ENCODE results near the gene PPEF1. TPM values are rescaled to one million over a fixed set of nuclear protein-coding genes. Genes with fewer than 3 reads are reported as not detected.

The PPEF1 gene
- total RNA-seq, 2 experiments from 2014 or later, result not detected

- Histone ChIP-seq H3K79me2 (ENCODE audit: insufficient read depth, low read depth, low read length) (no peaks in the 10 kb centered on the region), H3K4me2 (ENCODE audit: low read length) (no peak overlapping the region), H3K27ac (ENCODE audit: low read depth, low read length, poor library complexity, severe bottlenecking) (no peak overlapping the region), H3K4me3 (ENCODE audit: low read depth, low read length, poor library complexity, severe bottlenecking) (no peak overlapping the region), H2AFZ (ENCODE audit: low read length) (no peak overlapping the region), H3K9me2 (ENCODE audit: insufficient read depth, low read length) (no peaks in the 10 kb centered on the region), H3K4me1 (ENCODE audit: insufficient read depth, low read length, poor library complexity, severe bottlenecking) (no peaks in the 10 kb centered on the region), H3K36me3 (ENCODE audit: insufficient read depth, low read length) (no peaks in the 10 kb centered on the region), H3K9me3 (ENCODE audit: low read length) (no peaks in the 10 kb centered on the region), H4K20me1 (ENCODE audit: insufficient read depth, low read length) (no peaks in the 10 kb centered on the region)
- no peak for DNase-seq (ENCODE audit: low spot score)
- no TSS peak for BruUV-seq (replicated peaks)
- intact Hi-C loops (cut with micrococcal nuclease; ENCODE audit: unreplicated experiment), result loop anchor here (10.0 kb wide), 2 partner anchors 252 to 308 kb away; partner anchors contain the start of genes CDKL5 and PHKA2
- ChIA-PET CTCF (ENCODE audit: unreplicated experiment) (no interaction called here), POLR2A (interaction anchor here (1.0 kb wide), 1 partner anchor 309 kb away, joined by 4 read pairs; no protein-coding TSS in a partner anchor)
- TF ChIP-seq EZH2phosphoT487 (IDR thresholded peaks at IDR 0.05; ENCODE audit: borderline replicate concordance, low read depth, low read length), result no peak
- TF ChIP-seq, protein P1, sequence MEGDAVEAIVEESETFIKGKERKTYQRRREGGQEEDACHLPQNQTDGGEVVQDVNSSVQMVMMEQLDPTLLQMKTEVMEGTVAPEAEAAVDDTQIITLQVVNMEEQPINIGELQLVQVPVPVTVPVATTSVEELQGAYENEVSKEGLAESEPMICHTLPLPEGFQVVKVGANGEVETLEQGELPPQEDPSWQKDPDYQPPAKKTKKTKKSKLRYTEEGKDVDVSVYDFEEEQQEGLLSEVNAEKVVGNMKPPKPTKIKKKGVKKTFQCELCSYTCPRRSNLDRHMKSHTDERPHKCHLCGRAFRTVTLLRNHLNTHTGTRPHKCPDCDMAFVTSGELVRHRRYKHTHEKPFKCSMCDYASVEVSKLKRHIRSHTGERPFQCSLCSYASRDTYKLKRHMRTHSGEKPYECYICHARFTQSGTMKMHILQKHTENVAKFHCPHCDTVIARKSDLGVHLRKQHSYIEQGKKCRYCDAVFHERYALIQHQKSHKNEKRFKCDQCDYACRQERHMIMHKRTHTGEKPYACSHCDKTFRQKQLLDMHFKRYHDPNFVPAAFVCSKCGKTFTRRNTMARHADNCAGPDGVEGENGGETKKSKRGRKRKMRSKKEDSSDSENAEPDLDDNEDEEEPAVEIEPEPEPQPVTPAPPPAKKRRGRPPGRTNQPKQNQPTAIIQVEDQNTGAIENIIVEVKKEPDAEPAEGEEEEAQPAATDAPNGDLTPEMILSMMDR (conservative IDR thresholded peaks at IDR 0.05; ENCODE audit: low read length), result no peak
Measured at GRCh38 chrX:18676470-18676869, 31.0 kb upstream of the PPEF1 start.

GRCh38 chrX:18677161-18677869, 30.1 kb upstream of the PPEF1 start:
- no peak for TF ChIP-seq EZH2phosphoT487 (IDR thresholded peaks at IDR 0.05; ENCODE audit: borderline replicate concordance, low read depth, low read length)
- TF ChIP-seq, protein P1 (conservative IDR thresholded peaks at IDR 0.05; ENCODE audit: low read length), result no peak
- intact Hi-C loops (cut with micrococcal nuclease; ENCODE audit: unreplicated experiment), result loop anchor here (10.0 kb wide), 2 partner anchors 253 to 307 kb away; partner anchors contain the start of genes CDKL5 and PHKA2
- H3K4me1 ChIP-seq (ENCODE audit: insufficient read depth, low read length, poor library complexity, severe bottlenecking), result no peaks in the 10 kb centered on the region
- H3K4me2 ChIP-seq (ENCODE audit: low read length), result no peak overlapping the region
- no peaks in the 10 kb centered on the region for H3K79me2 ChIP-seq (ENCODE audit: insufficient read depth, low read depth, low read length)
- no peak overlapping the region for H3K27ac ChIP-seq (ENCODE audit: low read depth, low read length, poor library complexity, severe bottlenecking)
- BruUV-seq (replicated peaks), result no TSS peak
- POLR2A ChIA-PET, result interaction anchor here (0.6 kb wide), 1 partner anchor 998 kb away, joined by 3 read pairs; no protein-coding TSS in a partner anchor
- CTCF ChIA-PET (ENCODE audit: unreplicated experiment), result no interaction called here
- no peak overlapping the region for H3K4me3 ChIP-seq (ENCODE audit: low read depth, low read length, poor library complexity, severe bottlenecking)
- no peaks in the 10 kb centered on the region for H3K9me3 ChIP-seq (ENCODE audit: low read length)
- no peaks in the 10 kb centered on the region for H3K36me3 ChIP-seq (ENCODE audit: insufficient read depth, low read length)
- no peak for DNase-seq (ENCODE audit: low spot score)
- H3K9me2 ChIP-seq (ENCODE audit: insufficient read depth, low read length), result no peaks in the 10 kb centered on the region
- no peaks in the 10 kb centered on the region for H4K20me1 ChIP-seq (ENCODE audit: insufficient read depth, low read length)
- H2AFZ ChIP-seq (ENCODE audit: low read length), result no peak overlapping the region

DNA sequence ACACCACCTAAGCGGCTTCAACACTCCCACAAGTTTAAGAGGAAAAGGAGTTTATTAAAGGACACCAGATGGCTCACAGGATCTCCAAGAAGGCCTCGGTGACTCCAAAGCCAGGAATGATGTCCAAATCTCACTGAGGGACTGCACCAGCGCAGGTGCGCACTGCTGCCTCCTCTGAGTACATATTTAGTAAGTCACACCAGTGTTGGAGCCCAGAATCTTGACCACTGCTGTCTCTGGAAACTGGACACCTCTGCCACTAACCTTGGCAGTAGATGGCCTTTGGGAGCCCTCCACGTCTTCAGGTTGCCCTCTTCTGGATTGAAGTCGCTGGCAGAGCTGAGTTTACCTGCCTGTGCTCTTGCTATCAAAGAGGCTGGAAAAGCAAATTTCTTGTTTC, 25.4 kb upstream of the PPEF1 start:
- Histone ChIP-seq H4K20me1 (ENCODE audit: insufficient read depth, low read length) (no peaks in the 10 kb centered on the region), H3K4me2 (ENCODE audit: low read length) (no peak overlapping the region), H3K4me1 (ENCODE audit: insufficient read depth, low read length, poor library complexity, severe bottlenecking) (no peaks in the 10 kb centered on the region), H3K9me2 (ENCODE audit: insufficient read depth, low read length) (no peaks in the 10 kb centered on the region), H2AFZ (ENCODE audit: low read length) (no peak overlapping the region), H3K4me3 (ENCODE audit: low read depth, low read length, poor library complexity, severe bottlenecking) (no peak overlapping the region), H3K9me3 (ENCODE audit: low read length) (no peaks in the 10 kb centered on the region), H3K27ac (ENCODE audit: low read depth, low read length, poor library complexity, severe bottlenecking) (no peak overlapping the region), H3K79me2 (ENCODE audit: insufficient read depth, low read depth, low read length) (no peaks in the 10 kb centered on the region), H3K36me3 (ENCODE audit: insufficient read depth, low read length) (no peaks in the 10 kb centered on the region)
- ChIA-PET CTCF (ENCODE audit: unreplicated experiment) (no interaction called here), POLR2A (no interaction called here)
- TF ChIP-seq EZH2phosphoT487 (IDR thresholded peaks at IDR 0.05; ENCODE audit: borderline replicate concordance, low read depth, low read length), result no peak
- TF ChIP-seq, protein P1 (conservative IDR thresholded peaks at IDR 0.05; ENCODE audit: low read length), result no peak
- BruUV-seq (replicated peaks), result no TSS peak
- intact Hi-C loops (cut with micrococcal nuclease; ENCODE audit: unreplicated experiment), result no loop called here
- no peak for DNase-seq (ENCODE audit: low spot score)
